GM19099 (cell line): ENCODE results near the gene SURF1.

Source experiments
- POLR2A ChIP-seq: IDR thresholded peaks from 3 replicates; pipeline ENCODE4 v1.6.1; 2011; ENCODE audit warnings: low read depth; ENCODE audit not compliant: insufficient read length; ENCODE audit errors: extremely low read depth

Gene SURF1

GRCh38 chr9:133356391-133357091 lies at the start of gene SURF1, which contains the start of gene SURF2:
Gene SURF1, minus strand, starts transcription at chr9:133356487. Its CDS starts 34 bp downstream, at chr9:133356453.
Gene SURF2, plus strand, starts transcription at chr9:133356550. Its CDS starts 43 bp downstream, at chr9:133356593.
- TF ChIP-seq POLR2A, result peak; percentile 90

GRCh38 chr9:133405508-133406438 lies 49.5 kb upstream of the SURF1 start:
- no peak for TF ChIP-seq POLR2A

- TF ChIP-seq POLR2A, result no peak
These were observed 48.2 kb upstream of the SURF1 start for GRCh38 chr9:133404454-133405002.

GRCh38 chr9:133403766-133404453 lies 47.6 kb upstream of the SURF1 start:
- no peak for TF ChIP-seq POLR2A

GRCh38 chr9:133402689-133403088 lies 46.4 kb upstream of the SURF1 start:
- no peak for TF ChIP-seq POLR2A

GRCh38 chr9:133401588-133401987 lies 45.3 kb upstream of the SURF1 start:
- TF ChIP-seq POLR2A, result no peak

- no peak for TF ChIP-seq POLR2A
These were observed 44.0 kb upstream of the SURF1 start for GRCh38 chr9:133400292-133400691.

GRCh38 chr9:133397895-133398294 lies 41.6 kb upstream of the SURF1 start:
- no peak for TF ChIP-seq POLR2A

GRCh38 chr9:133397370-133397769 lies 41.1 kb upstream of the SURF1 start:
- TF ChIP-seq POLR2A, result no peak

- TF ChIP-seq POLR2A, result no peak
These were observed 40.7 kb upstream of the SURF1 start for GRCh38 chr9:133396952-133397351.

GRCh38 chr9:133394687-133395271 lies 38.5 kb upstream of the SURF1 start:
- no peak for TF ChIP-seq POLR2A

GRCh38 chr9:133393399-133393798 lies 37.1 kb upstream of the SURF1 start:
- no peak for TF ChIP-seq POLR2A

GRCh38 chr9:133390713-133391112 lies 34.4 kb upstream of the SURF1 start:
- no peak for TF ChIP-seq POLR2A

- TF ChIP-seq POLR2A, result no peak
These were observed 33.3 kb upstream of the SURF1 start for GRCh38 chr9:133389562-133389961.
